HG03159 (cell line): ENCODE data around the gene YIPF2.
A peak's percentile ranks its signal among the peaks of the same experiment; 100 is the strongest.
"Not testable (repeated sequence)": the region's sequence is repeated elsewhere in the genome, so short reads cannot be mapped to it uniquely, and the experiment has no call there.

Experiments
- ATAC-seq: cut with Tn5 transposase; IDR thresholded peaks from one replicate; pipeline ENCODE4 v1.9.1; 2021; ENCODE audit warnings: mild to moderate bottlenecking, moderate library complexity; ENCODE audit not compliant: unreplicated experiment

Gene YIPF2

GRCh38 chr19:10878253-10878652 is 50.2 kb downstream of the YIPF2 start:
- no peak for ATAC-seq

GRCh38 chr19:10877608-10878007 is 50.8 kb downstream of the YIPF2 start:
- not testable (repeated sequence) for ATAC-seq

DNA sequence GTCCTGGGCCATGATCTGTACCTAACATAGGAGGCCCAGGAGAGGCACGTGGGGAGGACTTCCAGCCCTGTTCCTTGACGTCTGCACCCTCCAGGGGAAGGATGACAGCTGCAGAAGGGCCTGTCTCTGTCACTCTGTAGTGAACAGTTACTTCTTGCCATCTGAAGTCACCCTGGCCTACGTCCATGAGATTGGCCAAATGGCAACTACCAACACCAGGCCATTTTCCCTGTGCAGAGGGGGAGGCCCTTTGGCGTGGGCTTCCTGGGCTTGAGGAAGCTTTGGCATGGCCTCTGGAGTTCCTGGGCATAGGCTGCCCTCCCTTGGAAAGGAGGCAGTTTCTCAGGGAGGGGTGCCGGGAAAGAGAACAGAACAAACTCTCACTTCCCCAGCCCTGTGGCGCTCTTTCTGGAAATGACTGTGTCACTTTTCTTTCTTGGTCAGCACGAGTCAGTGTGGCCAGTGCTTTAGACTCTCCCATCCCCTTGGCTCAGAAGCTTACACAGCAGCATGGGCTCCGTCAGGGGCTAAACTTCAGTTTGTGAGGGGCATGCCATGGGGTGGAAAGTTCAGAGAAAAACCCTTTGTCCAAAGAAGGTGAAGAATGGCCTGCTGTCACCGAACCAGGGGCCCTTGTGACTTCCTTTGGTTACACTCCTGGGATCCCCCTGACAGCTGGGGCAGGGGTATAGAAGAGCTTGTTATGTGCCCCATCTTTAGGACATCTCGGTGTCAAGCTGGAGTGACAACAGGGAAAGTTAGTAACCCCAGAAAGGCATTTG is 51.8 kb downstream of the YIPF2 start:
- peak; percentile 46 for ATAC-seq

- no peak for ATAC-seq
These were observed 54.4 kb downstream of the YIPF2 start for GRCh38 chr19:10874024-10874423.

GRCh38 chr19:10872546-10873107 is 55.8 kb downstream of the YIPF2 start:
- no peak for ATAC-seq
